ENCODE results near the gene DSTYK. TPM values are rescaled to one million over a fixed set of nuclear protein-coding genes. Genes with fewer than 3 reads are reported as not detected.
"Not testable (repeated sequence)": the region's sequence is repeated elsewhere in the genome, so short reads cannot be mapped to it uniquely, and the experiment has no call there.

DSTYK gene
- total RNA-seq, 1 experiment from 2014 or later, result 4.4 TPM

GRCh38 chr1:205216588-205216987, 5.1 kb upstream of the DSTYK start:
- no peak for DNase-seq (ENCODE audit: low read depth)

GRCh38 chr1:205214756-205215155, 3.3 kb upstream of the DSTYK start:
- DNase-seq (ENCODE audit: low read depth), result no peak

GRCh38 chr1:205211839-205212536, 486 bp upstream of the DSTYK start:
- no peak for DNase-seq (ENCODE audit: low read depth)

GRCh38 chr1:205210756-205211168, 740 bp downstream of the DSTYK start:
- DNase-seq (ENCODE audit: low read depth), result no peak

DNA sequence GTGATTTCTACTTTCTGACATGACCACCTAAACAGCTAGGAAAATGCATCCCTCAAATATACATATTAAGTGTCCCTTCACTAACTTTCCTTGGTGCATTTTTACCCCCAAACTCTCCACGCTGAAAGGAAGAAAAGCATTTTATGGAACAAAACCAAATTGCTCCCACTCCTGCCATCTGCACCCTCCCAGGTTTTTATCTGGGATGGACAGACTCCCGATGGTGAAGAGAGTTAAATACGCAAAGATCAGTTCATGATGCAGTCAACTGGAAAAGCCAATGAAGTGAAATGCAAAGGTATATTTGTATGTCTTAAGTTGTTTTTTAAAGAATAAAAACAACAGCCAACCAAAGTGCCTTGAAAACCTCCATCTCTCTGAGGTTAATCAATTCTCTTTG, 2.7 kb downstream of the DSTYK start:
- no peak for DNase-seq (ENCODE audit: low read depth)

DNA sequence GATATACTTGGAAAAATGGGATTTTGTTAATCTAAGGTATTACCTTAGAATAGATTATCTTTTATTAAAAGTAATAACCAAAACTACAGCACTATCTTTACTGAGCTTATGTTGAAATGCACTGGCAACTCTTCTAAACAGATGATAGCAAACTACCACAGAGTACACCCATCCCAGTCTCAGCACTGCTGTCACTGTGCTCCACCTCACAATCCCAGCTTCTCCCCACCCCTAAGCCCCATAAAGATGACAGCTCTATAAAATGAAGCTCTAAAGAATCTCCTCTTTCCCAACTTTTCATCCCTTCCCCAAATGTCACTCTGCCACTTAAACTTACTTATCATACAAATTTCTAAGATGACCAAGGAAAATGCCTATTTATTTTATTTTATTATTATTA, 6.4 kb downstream of the DSTYK start:
- DNase-seq (ENCODE audit: low read depth), result no peak

DNA sequence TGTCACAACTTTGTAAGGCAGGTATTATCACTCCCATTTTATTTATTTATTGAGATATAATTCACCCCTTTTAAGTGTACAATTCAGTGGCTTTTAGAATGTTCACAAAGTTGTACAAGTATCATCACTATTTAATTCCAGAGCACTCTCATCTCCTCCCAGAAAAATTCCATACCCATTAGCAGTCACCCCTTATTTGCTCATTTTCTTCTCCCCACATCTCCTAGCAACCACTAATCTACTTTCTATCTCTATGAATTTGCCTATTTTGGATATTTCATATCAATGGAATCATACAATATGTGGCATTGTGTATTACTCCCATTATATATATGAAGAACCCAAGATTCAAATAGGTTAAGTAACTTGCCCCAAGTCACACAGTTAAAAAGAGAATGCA, 7.0 kb downstream of the DSTYK start:
- DNase-seq (ENCODE audit: low read depth), result no peak

DNA sequence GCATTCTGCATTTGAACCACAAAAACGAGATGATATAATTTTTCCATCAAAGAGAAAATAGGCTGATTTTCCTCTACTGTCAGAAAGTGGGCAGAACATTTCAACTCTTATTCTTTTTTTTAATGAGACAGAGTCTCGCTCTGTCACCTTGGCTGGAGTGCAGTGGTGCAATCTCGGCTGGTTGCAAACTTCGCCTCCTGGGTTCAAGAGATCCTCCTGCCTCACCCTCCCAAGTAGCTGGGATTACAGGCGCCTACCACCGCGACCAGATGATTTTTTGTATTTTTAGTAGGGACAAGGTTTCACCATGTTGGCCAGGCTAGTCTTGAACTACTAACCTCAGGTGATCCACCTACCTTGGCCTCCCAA, 11.6 kb downstream of the DSTYK start:
- DNase-seq (ENCODE audit: low read depth), result no peak

DNA sequence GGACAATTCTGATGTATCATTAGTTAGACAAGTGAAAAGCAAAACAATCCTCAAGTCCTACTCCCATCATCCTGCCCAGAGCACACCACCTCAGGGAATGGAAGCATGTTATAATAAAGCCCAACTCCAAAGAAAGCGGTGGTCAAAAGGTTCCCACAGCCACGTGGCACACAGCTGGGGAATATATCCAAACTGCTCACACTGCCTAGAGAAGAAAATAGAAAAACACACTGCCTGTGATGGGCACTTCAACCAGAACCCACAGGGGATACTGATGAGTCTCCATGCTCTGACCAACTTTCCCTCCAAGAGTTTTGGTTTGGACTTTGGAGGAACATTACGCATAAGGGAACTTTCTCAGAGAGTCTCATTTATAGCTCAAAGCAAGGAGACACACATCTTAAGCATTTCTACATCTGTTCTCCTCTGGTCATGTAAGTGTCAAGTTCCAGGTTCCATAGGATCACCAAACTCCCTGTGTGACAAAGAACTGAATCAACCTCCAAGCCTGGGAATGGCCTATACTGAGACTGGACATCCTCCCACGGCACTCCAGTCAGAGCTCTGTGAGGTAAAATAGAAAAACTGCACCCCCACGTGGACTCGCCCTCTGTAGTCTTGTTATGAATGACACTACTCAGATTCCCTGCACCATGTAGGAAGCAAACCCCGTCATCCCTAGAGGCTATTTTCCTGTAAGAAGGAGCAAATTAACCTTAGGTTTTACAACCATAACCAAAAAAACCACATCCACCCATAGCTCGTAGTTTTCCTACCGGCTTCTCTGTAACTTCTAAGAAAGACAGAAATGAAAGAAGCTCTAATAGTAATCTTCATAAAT, 12.2 kb downstream of the DSTYK start:
- DNase-seq (ENCODE audit: low read depth), result peak; percentile 93

GRCh38 chr1:205192287-205192686, 19.2 kb downstream of the DSTYK start:
- DNase-seq (ENCODE audit: low read depth), result no peak

DNA sequence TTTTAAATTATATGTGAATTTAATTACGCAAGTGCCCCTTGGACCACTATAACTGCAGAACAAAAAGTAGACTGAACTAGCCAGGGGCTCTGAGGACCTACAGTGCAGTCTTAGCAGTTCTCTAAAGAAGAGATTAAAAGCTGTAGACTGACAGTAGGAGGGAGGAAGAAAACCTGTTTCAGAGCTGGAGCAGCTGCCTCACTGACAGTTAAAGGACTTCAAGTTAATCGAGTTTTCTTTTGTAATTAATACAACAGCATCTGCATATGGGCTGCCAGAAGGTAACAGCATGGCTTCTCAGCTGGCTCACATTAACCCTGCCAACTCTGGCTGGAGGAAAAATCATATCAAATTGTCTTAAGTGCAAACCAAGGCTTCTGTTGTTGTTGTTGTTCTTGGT, 19.9 kb downstream of the DSTYK start:
- no peak for DNase-seq (ENCODE audit: low read depth)

DNA sequence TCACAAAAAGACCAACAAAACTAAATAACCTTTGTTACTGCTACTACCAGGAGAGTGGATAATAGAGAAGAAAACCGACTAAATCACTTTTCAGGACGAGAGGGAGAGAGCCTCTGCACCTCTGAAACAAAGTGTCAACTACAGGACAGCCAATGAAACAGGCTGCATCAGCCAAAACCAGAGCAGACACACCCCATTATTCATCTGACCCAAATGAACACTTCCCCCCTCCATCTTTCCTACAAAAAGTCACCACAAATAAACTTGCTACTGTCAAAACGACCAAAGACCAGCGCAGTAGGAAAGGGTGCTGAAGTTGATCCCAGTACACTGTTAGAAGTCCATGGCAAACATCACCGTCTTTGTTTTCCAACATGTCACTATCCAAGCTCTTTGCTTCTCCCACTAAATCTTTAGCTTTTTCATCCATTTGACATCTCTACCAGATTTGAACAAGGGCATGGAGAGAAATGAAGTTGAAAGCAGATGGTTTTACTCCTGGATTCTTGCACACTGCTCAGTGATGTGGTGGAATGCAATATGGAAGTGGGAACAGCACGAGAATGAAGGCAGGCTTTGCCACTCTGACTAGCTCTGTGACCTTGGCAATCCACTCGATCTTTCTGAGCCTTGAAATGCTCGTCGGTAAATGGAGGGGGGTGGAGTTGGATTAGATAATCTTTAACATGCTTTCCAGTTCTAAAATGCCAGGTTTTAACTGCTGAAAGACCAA, 20.5 kb downstream of the DSTYK start:
- DNase-seq (ENCODE audit: low read depth), result no peak

GRCh38 chr1:205189131-205189530, 22.4 kb downstream of the DSTYK start:
- no peak for DNase-seq (ENCODE audit: low read depth)

GRCh38 chr1:205188596-205188995, 22.9 kb downstream of the DSTYK start:
- DNase-seq (ENCODE audit: low read depth), result no peak

DNA sequence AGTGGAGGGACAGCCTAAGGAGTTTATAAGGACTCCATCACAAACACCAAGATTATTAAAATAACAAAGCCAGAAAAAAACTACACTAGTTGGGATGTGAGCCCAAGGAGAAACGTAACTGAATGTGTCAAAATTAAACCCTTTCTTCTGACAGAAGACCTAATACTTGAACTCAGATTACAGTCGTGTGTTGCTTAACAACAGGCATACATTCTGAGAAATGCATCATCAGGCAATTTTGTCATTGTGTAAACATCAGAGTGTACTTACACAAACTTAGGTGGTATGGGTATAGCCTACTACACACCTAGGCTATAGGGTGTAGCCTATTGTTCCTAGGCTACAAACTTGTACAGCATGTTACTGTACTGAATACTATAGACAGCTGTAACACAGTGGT, 23.4 kb downstream of the DSTYK start:
- no peak for DNase-seq (ENCODE audit: low read depth)

GRCh38 chr1:205187420-205187819, 24.1 kb downstream of the DSTYK start:
- no peak for DNase-seq (ENCODE audit: low read depth)

DNA sequence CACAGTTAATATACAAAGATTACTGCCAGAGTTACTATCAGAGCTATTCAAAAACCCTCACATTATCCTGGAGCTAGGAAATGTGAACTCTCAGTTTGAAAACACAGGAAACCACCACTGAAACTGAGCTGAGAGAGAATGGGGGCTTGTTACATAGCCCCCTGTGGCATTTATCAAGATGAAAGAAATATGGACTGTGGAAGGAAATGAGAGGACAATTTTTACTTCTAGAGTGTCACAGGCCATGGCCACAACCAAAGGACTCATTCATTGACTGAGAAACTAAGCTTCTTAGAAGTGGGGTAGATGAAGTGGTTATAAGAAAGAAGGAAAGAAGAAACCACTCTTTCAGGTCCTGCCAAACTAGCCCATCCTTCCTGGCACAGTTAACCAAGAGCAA, 25.3 kb downstream of the DSTYK start:
- DNase-seq (ENCODE audit: low read depth), result peak; percentile 52

GRCh38 chr1:205183676-205184335, 27.7 kb downstream of the DSTYK start:
- peak; percentile 60 for DNase-seq (ENCODE audit: low read depth)

- no peak for DNase-seq (ENCODE audit: low read depth)
Measured at GRCh38 chr1:205182930-205183329, 28.6 kb downstream of the DSTYK start.

GRCh38 chr1:205180331-205180730, 31.2 kb downstream of the DSTYK start:
- DNase-seq (ENCODE audit: low read depth), result not testable (repeated sequence)

DNA sequence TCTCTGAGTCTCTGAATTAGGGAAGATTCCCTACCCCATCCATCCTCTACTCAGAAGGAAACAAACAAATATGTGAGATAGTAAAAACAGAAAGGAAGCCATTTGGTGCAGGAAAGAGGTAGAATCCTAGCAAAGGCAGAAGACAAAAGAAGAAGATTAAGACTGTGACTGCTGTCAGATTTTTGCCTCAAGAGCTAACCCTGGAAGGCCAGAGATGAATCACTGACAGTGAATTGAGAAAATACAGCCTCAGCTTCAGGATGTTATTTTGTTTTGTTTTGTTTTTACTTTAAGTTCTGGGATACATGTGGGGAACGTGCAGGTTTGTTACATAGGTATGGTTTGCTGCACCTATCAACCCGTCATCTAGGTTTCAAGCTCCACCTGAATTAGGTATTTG, 31.7 kb downstream of the DSTYK start:
- DNase-seq (ENCODE audit: low read depth), result no peak

DNA sequence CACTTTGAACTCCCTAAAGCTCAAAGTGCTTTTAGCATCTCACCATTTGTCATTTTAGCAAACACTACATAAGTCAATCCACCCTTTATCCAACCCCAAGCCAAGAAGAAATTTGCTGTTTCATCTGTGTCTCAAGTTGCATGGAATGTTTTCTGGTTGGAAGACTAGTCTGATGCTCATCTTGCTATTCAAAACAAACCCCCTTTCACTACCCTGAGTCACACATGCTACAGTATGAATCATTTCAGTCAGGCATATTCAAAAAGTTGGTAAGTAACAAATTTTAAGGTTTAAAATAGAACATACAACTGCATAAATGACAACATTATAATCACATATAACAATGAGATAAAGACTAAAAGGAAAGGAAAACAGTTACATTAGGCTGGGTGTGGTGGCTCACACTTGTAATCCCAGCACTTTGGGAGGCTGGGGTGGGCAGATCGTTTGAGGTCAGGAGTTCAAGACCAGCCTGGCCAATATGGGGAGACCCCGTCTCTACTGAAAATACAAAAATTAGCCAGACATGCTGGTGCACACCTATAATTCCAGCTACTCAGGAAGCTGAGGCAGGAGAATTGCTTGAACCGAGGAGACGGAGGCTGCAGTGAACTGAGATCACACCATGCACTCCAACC, 38.7 kb downstream of the DSTYK start:
- peak; percentile 89 for DNase-seq (ENCODE audit: low read depth)

Measured in RPMI7951 (cell line).